HG02852 (cell line): ENCODE results near the gene SLC38A8.

Source experiments
- ATAC-seq: cut with Tn5 transposase; IDR thresholded peaks from one replicate; pipeline ENCODE4 v1.9.1; 2021; ENCODE audit warnings: mild to moderate bottlenecking, moderate library complexity; ENCODE audit not compliant: unreplicated experiment

The SLC38A8 gene

GRCh38 chr16:84049403-84050060, 6.9 kb upstream of the SLC38A8 start:
- no peak for ATAC-seq

DNA sequence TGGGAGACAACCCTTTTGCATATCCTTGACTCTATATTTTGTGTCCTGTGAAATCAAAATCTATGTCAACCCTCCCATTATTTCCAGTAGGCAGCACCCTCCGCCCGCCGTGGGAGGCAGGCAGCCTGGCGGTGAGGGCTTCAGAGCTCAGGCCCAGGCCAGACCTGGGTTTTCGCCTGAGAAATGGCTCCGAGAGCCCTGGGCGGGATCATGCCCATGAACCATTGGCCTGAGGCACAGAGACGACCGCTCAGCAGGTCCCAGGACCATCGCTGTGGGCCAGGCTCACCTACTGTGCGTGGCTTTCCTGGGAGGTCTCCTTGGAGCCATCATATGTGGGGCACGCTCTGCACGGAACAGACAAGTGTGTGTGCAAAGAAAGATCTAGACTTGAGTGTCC, 6.3 kb upstream of the SLC38A8 start:
- no peak for ATAC-seq

- no peak for ATAC-seq
Measured at GRCh38 chr16:84048270-84048669, 5.7 kb upstream of the SLC38A8 start.

DNA sequence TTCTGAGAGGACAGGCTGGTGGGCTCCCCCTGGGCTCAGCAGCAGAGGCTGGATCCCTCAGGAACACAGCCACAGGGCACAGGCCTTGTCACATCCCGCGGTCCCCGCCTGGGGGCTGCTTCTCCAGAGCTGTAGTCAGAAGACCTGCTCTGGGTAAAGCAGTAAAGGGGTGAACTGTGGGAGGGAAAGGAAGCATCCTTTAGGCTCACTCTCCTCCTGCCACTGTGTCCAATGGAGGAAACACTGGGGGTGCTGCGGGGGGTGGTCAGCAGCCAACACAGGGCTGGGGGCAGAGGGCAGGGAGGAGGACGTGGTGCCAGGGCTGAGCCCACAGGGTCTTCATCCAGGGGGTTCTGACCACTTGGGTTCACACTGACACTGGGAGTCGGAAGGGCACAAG, 5.0 kb upstream of the SLC38A8 start:
- no peak for ATAC-seq

DNA sequence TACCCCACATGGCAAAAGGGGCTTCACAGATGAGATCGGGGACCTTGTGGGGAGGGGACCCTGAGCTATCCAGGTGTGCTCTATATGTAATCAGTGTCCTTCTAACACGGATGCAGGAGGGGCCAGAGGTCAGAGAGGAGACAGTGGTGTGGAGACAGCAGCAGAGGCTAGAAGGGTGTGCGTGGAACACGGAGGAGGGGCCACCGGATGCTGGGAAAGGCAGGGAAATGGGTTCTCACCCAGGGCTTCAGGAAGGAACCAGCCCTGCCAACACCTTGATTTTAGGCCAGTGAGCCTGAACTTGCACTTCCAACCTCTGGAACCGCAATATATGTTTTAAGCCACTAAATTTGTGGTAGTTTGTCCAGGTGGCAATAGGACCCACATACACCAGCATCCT, 4.6 kb upstream of the SLC38A8 start:
- ATAC-seq, result no peak

DNA sequence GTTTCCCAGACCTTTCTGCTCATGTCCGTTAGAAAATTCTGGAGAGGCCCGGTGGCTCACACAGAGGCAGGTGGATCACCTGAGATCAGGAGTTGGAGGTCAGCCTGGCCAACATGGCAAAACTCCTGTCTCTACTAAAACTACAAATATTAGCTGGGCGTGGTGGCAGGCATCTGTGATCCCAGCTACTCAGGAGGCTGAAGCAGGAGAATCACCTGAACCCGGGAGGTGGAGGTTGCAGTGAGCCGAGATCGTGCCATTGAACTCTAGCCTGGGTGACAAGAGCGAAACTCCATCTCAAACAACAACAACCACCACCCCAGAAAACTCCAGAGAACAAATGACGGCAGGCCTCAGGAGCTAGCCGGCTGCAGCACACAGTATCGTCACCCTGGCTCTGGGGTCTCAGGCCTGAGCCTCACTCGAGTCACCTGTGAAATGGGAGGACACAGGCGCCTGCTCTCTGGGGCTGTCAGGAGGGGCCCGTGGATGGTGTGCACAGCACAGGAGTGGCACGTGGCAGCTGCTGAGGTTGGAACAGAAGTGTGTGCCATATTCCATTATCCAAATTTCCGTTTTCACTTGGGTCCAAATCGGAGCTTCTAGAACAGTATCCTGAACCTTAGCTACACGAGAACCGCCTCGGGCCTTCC, 3.3 kb upstream of the SLC38A8 start:
- no peak for ATAC-seq

DNA sequence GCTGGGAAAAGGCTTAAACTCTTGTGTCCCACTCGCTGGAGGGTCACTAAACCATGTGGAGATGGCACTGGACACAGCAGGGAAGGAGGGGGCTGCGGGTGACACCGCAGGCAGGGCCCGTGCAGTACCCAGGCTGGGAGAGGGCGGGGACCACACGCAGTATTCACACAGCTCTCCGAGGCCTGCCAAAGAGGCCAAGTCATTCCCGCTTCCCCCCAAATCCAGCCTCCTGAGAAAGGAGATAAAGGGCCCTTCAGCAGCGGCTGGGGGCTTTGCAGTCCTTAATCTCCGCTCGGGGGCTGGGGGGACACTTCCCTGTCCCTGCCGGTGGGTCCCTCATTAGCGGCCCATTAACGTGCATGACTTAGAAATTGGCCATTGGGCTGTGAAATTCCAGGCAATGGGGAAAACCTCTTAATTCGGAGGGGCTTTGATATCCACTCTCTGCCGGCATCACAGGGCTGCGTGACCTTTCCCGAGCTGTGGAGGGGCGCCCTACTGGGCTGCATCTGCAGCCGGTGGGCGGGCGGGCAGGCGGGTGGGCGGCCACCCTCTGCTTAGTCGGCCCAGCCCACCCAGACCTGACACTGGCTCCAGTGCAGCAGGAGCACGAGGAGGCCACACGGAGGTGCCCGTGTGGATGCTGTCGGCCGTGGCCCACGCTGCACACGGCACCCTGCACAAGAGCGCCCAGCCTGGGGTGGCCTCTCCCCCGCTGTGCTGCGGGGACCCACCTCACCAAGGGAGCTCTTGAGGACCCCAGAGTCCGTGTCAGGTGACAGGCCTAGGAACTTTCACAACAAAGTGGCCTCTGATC, 2.6 kb upstream of the SLC38A8 start:
- no peak for ATAC-seq

DNA sequence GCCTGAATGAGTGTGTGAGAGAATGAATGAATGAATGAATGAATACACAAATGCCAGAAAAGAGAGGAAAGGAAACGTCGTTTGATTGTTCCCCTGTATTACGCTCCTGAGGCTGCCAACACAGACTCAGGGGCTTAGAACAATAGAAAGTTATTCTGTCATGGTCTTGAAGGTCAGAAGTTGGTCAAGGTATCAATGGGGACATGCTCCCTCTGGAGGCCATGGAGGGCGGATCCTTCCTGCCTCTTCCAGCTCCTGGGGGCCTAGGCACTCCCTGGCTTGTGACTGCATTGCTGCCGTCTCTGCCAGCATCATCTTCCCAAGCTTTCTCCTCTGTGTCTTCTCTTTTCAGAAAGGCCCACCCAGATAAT, 1.5 kb upstream of the SLC38A8 start:
- ATAC-seq, result no peak

GRCh38 chr16:84043486-84044117, 1.0 kb upstream of the SLC38A8 start:
- ATAC-seq, result no peak

- ATAC-seq, result no peak
Measured at GRCh38 chr16:84042879-84043485, 387 bp upstream of the SLC38A8 start.

- no peak for ATAC-seq
Measured at GRCh38 chr16:84041881-84042280, 714 bp downstream of the SLC38A8 start.

DNA sequence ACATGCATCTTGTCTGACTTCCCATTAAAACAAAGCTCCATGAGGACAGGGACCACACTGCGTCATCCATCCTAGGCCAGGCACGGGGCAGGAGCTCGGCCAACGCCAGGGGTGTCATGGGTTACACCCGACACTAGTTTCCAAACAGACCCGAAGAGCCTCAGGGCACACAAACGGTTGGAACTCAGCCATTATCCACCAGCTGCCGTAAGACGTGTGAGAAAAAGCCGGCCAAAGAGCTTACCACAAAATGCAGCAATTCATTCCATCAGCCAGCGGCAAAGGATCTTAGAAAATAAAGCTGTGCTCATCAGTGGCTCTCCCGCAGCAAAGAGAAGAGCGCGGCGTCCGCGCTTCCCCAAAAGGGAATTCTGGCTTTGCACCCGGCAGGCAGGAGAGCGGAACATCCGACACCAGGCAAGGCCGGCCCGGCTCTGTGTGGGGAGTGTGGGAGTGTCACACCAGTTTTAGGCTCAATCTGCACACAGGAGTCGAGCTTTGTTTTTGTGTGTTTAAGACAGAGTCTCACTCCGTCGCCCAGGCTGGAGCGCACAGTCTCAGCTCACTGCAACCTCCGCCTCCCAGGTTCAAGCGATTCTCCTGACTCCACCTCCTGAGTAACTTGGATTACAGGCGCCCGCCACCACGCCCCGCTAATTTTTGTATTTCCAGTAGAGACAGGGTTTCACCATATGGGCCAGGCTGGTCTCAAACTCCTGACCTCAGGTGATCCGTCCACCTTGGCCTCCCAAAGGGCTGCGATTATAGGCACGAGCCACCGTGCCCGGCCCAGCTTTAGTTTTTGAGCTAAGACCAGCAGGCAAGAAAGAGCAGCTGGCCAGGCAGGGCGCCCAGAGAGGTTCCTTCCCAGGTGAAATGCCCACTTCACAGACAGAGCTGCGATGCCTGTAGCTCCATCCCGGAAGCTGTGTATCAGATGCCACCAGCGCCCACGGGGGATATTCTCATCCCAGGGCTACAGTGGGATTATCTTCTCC, 1.5 kb downstream of the SLC38A8 start:
- ATAC-seq, result no peak

GRCh38 chr16:84040226-84040822, 2.3 kb downstream of the SLC38A8 start:
- ATAC-seq, result no peak

DNA sequence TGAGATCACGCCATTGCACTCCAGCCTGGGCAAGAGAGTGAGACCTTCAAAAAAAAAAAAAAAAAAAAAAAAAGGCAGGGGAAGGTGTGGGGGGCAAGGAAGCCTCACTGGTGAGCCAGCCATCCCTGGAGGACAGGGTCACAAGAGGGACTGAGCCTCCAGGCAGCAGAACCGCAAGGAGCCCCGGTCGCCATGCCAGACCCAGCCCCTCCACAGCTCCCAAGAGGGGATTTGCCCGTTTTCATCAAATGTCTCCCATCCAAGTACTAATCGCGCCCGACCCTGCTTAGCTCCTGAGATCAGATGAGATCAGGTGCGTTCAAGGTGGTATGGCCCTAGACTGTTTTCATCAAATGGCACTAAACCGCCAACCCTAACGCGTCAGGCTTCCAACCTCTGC, 2.9 kb downstream of the SLC38A8 start:
- no peak for ATAC-seq

DNA sequence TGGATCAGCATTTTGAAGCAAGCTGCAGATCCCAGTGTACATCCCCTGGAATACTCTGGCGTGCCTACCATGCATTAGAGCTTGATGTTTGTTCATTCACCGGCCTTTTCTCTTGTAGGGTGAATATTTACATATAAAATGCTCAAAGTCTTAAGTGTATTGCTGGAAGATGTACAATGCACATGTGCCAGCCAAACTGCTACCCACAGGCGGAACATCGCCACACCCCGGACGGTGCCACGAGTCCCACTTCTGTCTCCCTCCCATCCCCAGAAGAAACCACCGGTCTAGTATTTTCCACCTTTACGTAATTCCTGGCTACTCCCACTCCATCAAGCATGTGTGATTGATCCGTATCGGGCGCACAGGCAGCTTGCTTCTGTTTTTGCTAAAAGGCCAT, 4.1 kb downstream of the SLC38A8 start:
- ATAC-seq, result no peak

DNA sequence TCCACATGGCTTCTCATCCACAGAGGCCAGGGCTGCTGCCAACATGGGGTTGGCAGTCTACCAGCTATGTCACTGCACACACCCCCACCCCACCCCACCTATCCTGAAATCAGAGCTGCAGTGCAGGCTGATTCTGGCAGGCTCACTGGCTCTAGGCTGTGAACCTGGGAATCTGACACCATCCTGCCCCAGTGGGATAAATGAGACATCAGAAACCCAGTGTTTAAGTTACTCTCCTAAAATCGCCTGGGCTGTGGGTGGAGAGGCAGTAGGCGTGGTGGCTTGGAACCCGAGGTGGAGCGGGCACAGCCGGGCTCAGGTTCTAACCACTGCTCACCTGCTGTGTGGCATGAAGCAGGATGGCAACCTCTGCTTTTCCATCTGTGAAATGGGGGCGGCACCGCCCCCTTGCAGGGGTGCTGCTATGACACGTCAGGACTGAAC, 5.6 kb downstream of the SLC38A8 start:
- ATAC-seq, result no peak

DNA sequence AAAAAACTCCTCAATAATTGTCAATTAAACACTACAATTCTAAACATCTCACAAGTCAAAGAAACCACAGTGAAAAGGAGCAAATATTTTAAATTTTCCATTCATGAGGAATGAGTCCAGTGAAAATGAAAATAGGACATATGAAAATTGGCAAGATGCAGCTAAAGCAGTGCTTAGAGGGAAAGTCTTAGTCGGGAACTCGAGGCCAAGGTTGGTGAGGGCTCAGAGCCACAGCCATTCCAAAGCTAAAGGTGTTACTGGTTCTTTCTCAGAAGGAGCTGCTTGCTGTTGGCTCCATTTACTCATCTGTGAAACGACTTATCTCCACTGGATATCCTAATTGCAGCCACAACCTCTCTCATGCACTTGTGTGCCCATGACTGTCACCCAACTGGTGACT, 6.5 kb downstream of the SLC38A8 start:
- ATAC-seq, result no peak

GRCh38 chr16:84034516-84034915, 8.1 kb downstream of the SLC38A8 start:
- no peak for ATAC-seq
